Stimulated activated CD4-positive, alpha-beta T cell treated with anti-CD3 and anti-CD28 coated beads, Interleukin-12 subunit alpha, Interleukin-12 subunit beta, amount 100 ng/mL, for 24 hours (primary cell): Measurements from ENCODE around the gene RAD23B.

Source experiments
- DNase-seq, 2 experiments: peaks; one replicate each; pipeline ENCODE4 v3.0.0-alpha.2; 2020; ENCODE audit warnings: low read depth in 2 of 2

RAD23B gene

GRCh38 chr9:107378006-107378405 lies 94.9 kb downstream of the RAD23B start:
- DNase-seq, result no peak
